Lower leg skin (tissue), 4 donors: ENCODE measurements around the gene STYXL2. TPM values are rescaled to one million over a fixed set of nuclear protein-coding genes. Genes with fewer than 3 reads are reported as not detected.

Source experiments
- DNase-seq, 2 donors: peaks; one replicate each; pipeline ENCODE4 v3.0.0-alpha.2; 2019; ENCODE audit warnings: low spot score in 2 of 2
- H3K4me3 ChIP-seq: fragments of 200-600 bp; sonication (generic); 2 replicates; pipeline ENCODE4 v1.5.1; 2017; ENCODE audit warnings: mild to moderate bottlenecking, low read depth; ENCODE audit not compliant: poor library complexity, severe bottlenecking
- CTCF ChIP-seq, 3 donors: fragments of 450-650 bp; IDR thresholded peaks; one replicate each; pipeline ENCODE4 v1.5.1; 2016; ENCODE audit warnings: antibody characterized with exemption in 3 of 3, mild to moderate bottlenecking in 3 of 3, moderate library complexity in 2 of 3
- POLR2A ChIP-seq, 2 donors: fragments of 450-650 bp; IDR thresholded peaks; one replicate each; pipeline ENCODE4 v1.6.1; 2016 to 2017; ENCODE audit warnings: antibody characterized with exemption in 2 of 2, mild to moderate bottlenecking in 1 of 2, moderate library complexity in 1 of 2
- WGBS, 2 donors: methylation state at CpG; one replicate each; pipeline ENCODE4 v1.1.5; 2018; 5-methylcytosine and 5-hydroxymethylcytosine counted together
- intact Hi-C: fragments of 100-400 bp; cut with DNase I; formaldehyde crosslinking; loops from one replicate; pipeline ENCODE4 v1.15.0; 2023; ENCODE audit warnings: low total_unique reads
- total RNA-seq, 4 donors: library from RNA; depleted of rRNA; stranded (reverse); fragments of >200 nt; gene quantifications; one replicate each; pipeline ENCODE4 v1.1.0, GENCODE V29; 2016

STYXL2 gene
- not detected for total RNA-seq

DNA sequence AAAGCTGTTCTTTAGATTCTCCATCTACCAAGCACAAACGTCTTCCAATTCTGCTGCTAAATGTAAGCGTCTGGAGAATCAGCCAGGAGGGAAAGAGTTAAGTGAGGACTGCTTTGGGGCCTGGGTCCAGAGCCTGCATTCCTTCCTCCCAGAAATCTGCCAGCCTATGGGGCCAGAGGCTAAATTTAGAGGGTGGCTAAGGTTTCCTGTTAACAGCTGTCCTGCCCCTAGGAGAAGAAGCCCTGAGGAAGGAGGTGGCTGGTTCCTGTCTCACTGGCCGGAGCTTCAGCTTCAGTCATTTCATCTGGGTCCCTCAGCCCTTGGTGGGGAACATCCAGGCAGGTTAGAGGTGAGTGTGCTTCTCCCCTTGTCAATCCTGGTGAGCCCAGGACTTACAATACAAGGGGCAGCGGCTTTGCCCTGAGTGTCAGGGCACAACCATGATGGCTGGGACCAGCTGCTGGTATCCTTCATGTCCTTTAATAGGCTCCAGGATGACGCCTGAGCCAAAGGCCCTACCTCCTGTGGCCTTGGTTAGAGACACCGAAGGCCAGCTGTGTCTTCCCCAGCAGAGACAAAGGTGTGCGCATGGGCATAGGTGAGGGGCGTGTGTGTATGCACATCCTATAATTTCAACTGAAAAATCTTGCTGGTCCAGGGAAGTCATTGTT, at the start of gene STYXL2:
Gene STYXL2, plus strand, starts transcription at position 230 of the 671 bp plus-strand sequence. CDS start 775 bp downstream, outside the sequence.
- DNase-seq, result no peak
- 74 to 80% methylated on average over 8 of the region's 8 CpGs for WGBS, 2 donors
- TF ChIP-seq POLR2A (IDR thresholded peaks at IDR 0.05) (no peak), CTCF (IDR thresholded peaks at IDR 0.05) (no peak)
- no peak within 1 kb of the TSS for H3K4me3 ChIP-seq
- intact Hi-C loops, result no loop called here

DNA sequence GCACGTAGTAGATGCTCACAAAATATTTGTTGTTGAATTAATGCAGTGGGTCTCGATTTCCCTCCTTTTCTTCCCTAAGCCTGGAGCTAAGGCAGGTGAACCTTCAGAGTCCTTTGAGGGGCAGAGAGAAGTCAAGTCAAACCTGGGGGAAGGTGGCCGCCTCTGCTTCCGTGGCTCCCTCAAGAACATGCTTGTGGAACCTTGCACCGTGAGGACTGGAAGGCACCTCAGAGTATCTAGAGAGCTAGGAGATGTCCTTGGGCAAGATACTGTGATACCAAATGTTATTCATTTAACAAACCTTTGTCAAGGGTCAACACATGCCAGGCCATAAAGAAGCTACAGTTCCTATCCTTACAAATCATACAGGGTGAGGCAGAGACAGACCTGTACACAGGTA, 42.0 kb upstream of the STYXL2 start:
- WGBS, 2 donors, result 93 to 94% methylated on average over 5 of the region's 5 CpGs
- H3K4me3 ChIP-seq, result no peak overlapping the region
- intact Hi-C loops, result loop anchor here (10.0 kb wide), 1 partner anchor 137 kb away; no protein-coding TSS in a partner anchor
- no peak for DNase-seq
- no peak for TF ChIP-seq CTCF (IDR thresholded peaks at IDR 0.05)
- TF ChIP-seq POLR2A (IDR thresholded peaks at IDR 0.05), result no peak

DNA sequence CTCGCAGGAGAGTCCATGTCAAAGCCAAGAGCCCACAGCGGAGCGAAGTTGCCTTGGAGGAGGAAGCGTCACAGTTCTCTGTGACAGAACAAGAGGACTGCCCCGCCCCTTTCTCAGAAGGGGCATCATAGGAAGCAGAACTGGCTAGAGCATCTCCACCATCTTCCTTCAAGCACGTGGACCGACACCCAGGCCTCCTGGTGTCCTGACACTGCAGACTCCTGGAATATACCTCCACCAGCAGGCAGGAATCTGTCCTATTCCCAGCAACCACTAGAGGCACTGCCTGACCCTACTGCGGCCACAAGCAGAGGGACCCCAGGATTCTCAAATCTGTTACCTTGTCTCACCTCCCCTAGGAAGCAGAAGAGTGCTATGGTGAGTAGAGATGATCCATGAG, 41.5 kb upstream of the STYXL2 start:
- TF ChIP-seq POLR2A (IDR thresholded peaks at IDR 0.05), result no peak
- no peak for TF ChIP-seq CTCF (IDR thresholded peaks at IDR 0.05)
- 71 to 75% methylated on average over 8 of the region's 8 CpGs for WGBS, 2 donors
- DNase-seq, result no peak
- intact Hi-C loops, result loop anchor here (10.0 kb wide), 1 partner anchor 138 kb away; no protein-coding TSS in a partner anchor
- H3K4me3 ChIP-seq, result no peak overlapping the region

- no peak for DNase-seq
- TF ChIP-seq CTCF (IDR thresholded peaks at IDR 0.05) (no peak), POLR2A (IDR thresholded peaks at IDR 0.05) (no peak)
- intact Hi-C loops, result loop anchor here (10.0 kb wide), 1 partner anchor 140 kb away; no protein-coding TSS in a partner anchor
- H3K4me3 ChIP-seq, result no peak overlapping the region
- WGBS, 2 donors, result 33 to 56% methylated on average over 1 to 3 of the region's 3 CpGs
Measured at GRCh38 chr1:167054531-167054930, 39.3 kb upstream of the STYXL2 start.

- no peak overlapping the region for H3K4me3 ChIP-seq
- intact Hi-C loops, result loop anchor here (10.0 kb wide), 1 partner anchor 140 kb away; no protein-coding TSS in a partner anchor
- DNase-seq, result no peak
- 74 to 82% methylated on average over 12 to 14 of the region's 14 CpGs for WGBS, 2 donors
- TF ChIP-seq POLR2A (IDR thresholded peaks at IDR 0.05), result no peak
- TF ChIP-seq CTCF (IDR thresholded peaks at IDR 0.05), result no peak
Measured at GRCh38 chr1:167054946-167055630, 38.8 kb upstream of the STYXL2 start.
